Effector memory CD4-positive, alpha-beta T cell (primary cell): ENCODE data around the gene ZNF710.

Experiments used
- DNase-seq, 3 donors: peaks; one replicate each; pipeline ENCODE4 v3.0.0-alpha.2; 2020
- H3K27ac ChIP-seq: 2 replicates; pipeline ENCODE4 v1.7.0; 2013; ENCODE audit warnings: mild to moderate bottlenecking, low read length, moderate library complexity; ENCODE audit not compliant: insufficient read depth, poor library complexity, severe bottlenecking
- H3K27me3 ChIP-seq: replicated peaks from 2 replicates; pipeline ENCODE4 v1.7.0; 2013; ENCODE audit warnings: mild to moderate bottlenecking, low read length; ENCODE audit not compliant: insufficient read depth, control insufficient read depth, poor library complexity, severe bottlenecking
- H3K36me3 ChIP-seq: 2 replicates; pipeline ENCODE4 v1.7.0; 2013; ENCODE audit warnings: mild to moderate bottlenecking, low read length, moderate library complexity; ENCODE audit not compliant: control insufficient read depth, insufficient read depth
- H3K4me1 ChIP-seq: 2 replicates; pipeline ENCODE4 v1.7.0; 2013; ENCODE audit warnings: low read length, mild to moderate bottlenecking; ENCODE audit not compliant: control insufficient read depth, insufficient read depth, poor library complexity, severe bottlenecking
- H3K4me3 ChIP-seq: 2 replicates; pipeline ENCODE4 v1.7.0; 2013; ENCODE audit warnings: low read length, low read depth, mild to moderate bottlenecking; ENCODE audit not compliant: insufficient read depth, poor library complexity, severe bottlenecking
- H3K9me3 ChIP-seq: 2 replicates; pipeline ENCODE4 v1.7.0; 2013; ENCODE audit warnings: mild to moderate bottlenecking, low read length, moderate library complexity; ENCODE audit not compliant: control insufficient read depth

The ZNF710 gene

DNA sequence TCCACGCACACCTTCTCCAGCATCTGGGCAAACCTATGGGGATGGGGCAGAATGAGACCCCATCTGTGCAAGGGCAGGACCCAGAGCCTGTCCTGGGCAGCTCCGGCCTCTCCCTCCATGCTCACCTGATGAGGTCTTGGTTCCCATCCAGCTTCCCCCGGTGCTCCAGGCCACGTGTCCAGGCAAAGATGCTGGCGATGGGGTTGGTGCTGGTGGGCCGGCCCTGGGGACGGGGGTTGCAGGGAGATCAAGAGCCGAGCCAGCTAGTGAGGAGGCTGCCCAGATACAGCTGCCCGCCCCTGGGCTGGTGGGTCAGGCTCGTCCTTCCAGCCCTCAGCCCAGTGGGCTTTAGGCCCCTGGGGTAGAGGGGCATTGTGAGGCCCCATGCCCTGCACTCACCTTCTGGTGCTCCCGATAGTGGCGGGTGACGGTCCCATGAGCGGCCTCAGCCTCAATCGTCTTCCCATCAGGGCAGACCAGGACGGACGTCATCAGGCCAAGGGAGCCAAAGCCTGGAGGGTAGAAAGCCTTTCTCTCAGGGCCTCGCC lies 83.8 kb downstream of the ZNF710 start:
- H3K36me3 ChIP-seq, result peaks cover 54% of the 10 kb centered on the region
- no peaks in the 10 kb centered on the region for H3K9me3 ChIP-seq
- DNase-seq, result no peak
- H3K27me3 ChIP-seq, result no peaks in the 10 kb centered on the region
- no peak overlapping the region for H3K27ac ChIP-seq
- no peak overlapping the region for H3K4me3 ChIP-seq
- no peaks in the 10 kb centered on the region for H3K4me1 ChIP-seq

- Histone ChIP-seq H3K27me3 (no peaks in the 10 kb centered on the region), H3K27ac (peak overlapping the region; percentile 13), H3K9me3 (no peaks in the 10 kb centered on the region), H3K36me3 (peaks cover 48% of the 10 kb centered on the region), H3K4me3 (no peak overlapping the region), H3K4me1 (no peaks in the 10 kb centered on the region)
- DNase-seq, result no peak
These were observed 84.4 kb downstream of the ZNF710 start for GRCh38 chr15:90085565-90085964.

GRCh38 chr15:90086868-90087268 lies 85.7 kb downstream of the ZNF710 start:
- DNase-seq, result no peak
- Histone ChIP-seq H3K27me3 (no peaks in the 10 kb centered on the region), H3K36me3 (peaks cover 51% of the 10 kb centered on the region), H3K9me3 (no peaks in the 10 kb centered on the region), H3K4me3 (no peak overlapping the region), H3K27ac (no peak overlapping the region), H3K4me1 (no peaks in the 10 kb centered on the region)

DNA sequence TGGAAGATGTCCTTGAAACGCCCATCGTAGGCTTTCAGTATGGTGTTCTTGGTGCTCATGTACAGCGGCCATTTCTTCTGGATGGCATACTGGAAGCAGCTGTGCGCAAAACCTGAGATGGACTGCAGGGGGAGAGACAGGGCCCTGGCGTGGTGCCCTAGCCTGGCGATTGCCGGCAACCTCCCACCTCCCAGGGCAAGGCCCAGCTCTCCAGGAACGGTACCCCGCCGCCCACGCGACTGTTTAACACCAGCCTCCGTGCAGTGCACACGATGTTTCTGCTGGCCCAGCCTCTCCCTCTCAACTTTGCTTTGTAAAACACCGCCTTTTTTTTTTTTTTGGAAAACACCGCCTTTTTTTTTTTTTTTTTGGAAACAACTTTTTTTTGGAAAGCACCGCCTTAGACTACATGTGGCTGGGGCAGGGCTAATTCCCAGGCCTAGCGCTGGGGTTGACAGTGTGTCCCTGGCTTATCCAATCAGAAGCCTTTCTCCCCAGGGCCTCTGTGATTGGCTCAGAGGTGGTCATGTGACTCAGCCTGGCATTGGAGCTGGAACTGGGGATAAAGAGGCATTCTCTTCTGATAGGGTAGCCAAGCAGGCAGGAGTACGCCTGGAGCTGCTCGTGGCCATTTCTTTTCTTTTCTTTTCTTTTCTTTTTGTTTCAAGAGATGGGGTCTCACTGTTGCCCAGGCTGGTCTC lies 86.5 kb downstream of the ZNF710 start:
- Histone ChIP-seq H3K27ac (no peak overlapping the region), H3K36me3 (peaks cover 51% of the 10 kb centered on the region), H3K4me3 (no peak overlapping the region), H3K4me1 (no peaks in the 10 kb centered on the region), H3K9me3 (no peaks in the 10 kb centered on the region), H3K27me3 (no peaks in the 10 kb centered on the region)
- no peak for DNase-seq

GRCh38 chr15:90090226-90090848 lies 89.2 kb downstream of the ZNF710 start:
- Histone ChIP-seq H3K36me3 (peaks cover 28% of the 10 kb centered on the region), H3K9me3 (no peaks in the 10 kb centered on the region), H3K4me1 (peaks cover 10% of the 10 kb centered on the region), H3K27me3 (no peaks in the 10 kb centered on the region), H3K27ac (no peak overlapping the region), H3K4me3 (no peak overlapping the region)
- no peak for DNase-seq

DNA sequence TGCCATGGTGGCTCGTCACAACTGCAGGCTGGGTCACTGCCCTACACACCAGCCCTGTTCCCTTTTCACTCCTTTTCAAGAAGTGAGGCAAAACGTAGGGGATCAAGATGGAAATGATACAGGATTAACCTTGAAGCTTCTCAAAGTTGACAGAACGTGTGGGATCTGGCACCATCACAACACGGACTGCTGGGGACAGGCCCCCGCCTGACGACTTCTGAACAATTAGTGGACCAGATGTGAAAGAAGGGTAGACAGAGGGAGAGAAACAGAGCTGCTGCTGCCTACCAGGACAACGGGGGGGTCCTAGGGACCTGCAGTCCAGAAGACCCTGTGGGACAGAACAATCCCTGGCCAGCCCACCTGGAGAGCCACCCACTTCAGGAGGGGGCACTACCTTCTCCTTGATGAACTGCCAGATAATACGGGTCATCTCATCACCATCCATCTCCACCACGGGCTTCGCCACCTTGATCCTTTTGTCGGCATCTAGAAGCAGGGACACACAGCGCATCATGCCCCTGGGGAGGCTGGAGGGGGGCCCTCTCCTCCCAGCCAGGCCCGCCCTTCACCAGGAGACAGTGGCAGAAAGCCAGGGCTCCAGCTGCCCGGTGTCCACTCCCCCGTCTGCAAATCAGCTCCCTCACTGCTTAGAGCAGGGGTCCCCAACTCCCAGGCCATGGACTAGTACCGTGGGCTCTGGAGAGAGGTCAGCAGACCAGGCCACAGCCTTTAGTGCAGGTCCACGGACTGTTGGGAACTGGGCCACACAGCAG lies 90.2 kb downstream of the ZNF710 start:
- no peak for DNase-seq
- no peak overlapping the region for H3K4me3 ChIP-seq
- H3K9me3 ChIP-seq, result no peaks in the 10 kb centered on the region
- no peaks in the 10 kb centered on the region for H3K27me3 ChIP-seq
- no peak overlapping the region for H3K27ac ChIP-seq
- peaks cover 19% of the 10 kb centered on the region for H3K4me1 ChIP-seq
- peaks cover 20% of the 10 kb centered on the region for H3K36me3 ChIP-seq

GRCh38 chr15:90095521-90095959 lies 94.4 kb downstream of the ZNF710 start:
- DNase-seq, result no peak
- H3K4me3 ChIP-seq, result no peak overlapping the region
- H3K36me3 ChIP-seq, result peaks cover 4% of the 10 kb centered on the region
- no peaks in the 10 kb centered on the region for H3K9me3 ChIP-seq
- H3K27me3 ChIP-seq, result no peaks in the 10 kb centered on the region
- no peak overlapping the region for H3K27ac ChIP-seq
- peaks cover 48% of the 10 kb centered on the region for H3K4me1 ChIP-seq

DNA sequence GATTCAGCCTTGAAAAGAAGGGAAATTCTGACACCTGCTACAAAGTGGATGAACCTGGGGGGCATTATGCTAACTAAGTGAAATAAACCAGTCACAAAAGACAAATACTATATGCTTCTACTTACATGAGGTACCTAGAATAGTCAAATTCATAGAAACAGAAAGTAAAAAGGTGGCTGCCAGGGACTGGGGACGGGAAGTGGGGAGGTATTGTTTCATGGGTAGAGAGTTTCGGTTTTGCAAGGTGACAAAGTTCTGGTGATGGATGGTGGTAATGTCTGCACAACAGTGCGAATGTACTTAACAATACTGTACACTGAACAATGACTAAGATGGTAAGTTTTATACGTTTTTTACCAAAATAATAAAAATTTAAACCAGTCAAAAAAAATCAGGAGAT lies 96.4 kb downstream of the ZNF710 start:
- DNase-seq, result peak; percentile 36 to 48 (median 46)
- Histone ChIP-seq H3K4me3 (peak overlapping the region; percentile 41), H3K36me3 (no peaks in the 10 kb centered on the region), H3K9me3 (no peaks in the 10 kb centered on the region), H3K4me1 (peaks cover 57% of the 10 kb centered on the region), H3K27me3 (no peaks in the 10 kb centered on the region), H3K27ac (peak overlapping the region; percentile 92)

GRCh38 chr15:90099072-90099867 lies 98.1 kb downstream of the ZNF710 start:
- Histone ChIP-seq H3K27ac (peak overlapping the region; percentile 92), H3K9me3 (no peaks in the 10 kb centered on the region), H3K36me3 (no peaks in the 10 kb centered on the region), H3K27me3 (no peaks in the 10 kb centered on the region), H3K4me3 (peak overlapping the region; percentile 37), H3K4me1 (peaks cover 56% of the 10 kb centered on the region)
- DNase-seq, result no peak
